NCI-H345 treated with DMSO at 0.1 percent for 48 hours (cell line): ENCODE measurements around the gene LATS2.

Experiments used
- DNase-seq: peaks from one replicate; lab custom pipeline; 2025; ENCODE audit not compliant: unreplicated experiment; lab: John Stamatoyannopoulos, UW

Gene LATS2

DNA sequence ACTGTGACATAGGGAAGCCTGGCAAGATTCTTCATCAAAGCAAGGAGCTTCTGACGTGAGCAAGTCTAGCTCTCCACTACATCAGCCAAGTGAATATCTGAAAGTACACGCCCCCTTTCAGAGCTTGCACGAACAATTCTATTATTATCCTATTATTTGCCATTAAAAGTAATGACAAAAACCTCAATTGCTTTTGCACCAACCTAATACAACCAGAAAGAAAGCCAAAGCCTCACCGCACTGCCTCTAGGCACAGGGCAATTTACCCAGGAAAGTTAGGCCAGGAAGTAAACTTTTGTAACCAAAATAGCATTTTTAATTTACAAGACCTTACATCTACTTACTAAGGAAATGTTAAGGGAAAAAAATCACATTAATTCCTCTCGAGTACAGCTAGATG lies 41.2 kb downstream of the LATS2 start:
- no peak for DNase-seq

DNA sequence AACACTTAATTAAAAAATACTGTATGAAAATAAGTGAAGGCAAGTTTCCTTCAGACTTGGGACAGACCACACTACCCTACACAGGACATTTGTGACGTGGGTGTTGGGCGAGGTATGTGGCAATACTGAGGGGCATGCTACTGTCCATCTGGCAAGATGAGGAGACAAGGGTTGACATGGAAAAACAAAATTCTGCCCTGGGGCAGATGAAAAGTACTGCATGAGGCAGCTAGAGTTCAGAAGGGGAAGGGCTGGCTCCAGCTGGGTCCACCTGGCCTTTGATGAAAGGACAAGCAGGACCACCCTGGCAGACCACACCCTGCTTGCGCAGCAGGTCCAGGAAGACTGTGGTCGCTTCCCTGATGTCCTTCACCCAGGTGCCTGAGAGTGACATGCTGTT lies 43.2 kb downstream of the LATS2 start:
- no peak for DNase-seq

DNA sequence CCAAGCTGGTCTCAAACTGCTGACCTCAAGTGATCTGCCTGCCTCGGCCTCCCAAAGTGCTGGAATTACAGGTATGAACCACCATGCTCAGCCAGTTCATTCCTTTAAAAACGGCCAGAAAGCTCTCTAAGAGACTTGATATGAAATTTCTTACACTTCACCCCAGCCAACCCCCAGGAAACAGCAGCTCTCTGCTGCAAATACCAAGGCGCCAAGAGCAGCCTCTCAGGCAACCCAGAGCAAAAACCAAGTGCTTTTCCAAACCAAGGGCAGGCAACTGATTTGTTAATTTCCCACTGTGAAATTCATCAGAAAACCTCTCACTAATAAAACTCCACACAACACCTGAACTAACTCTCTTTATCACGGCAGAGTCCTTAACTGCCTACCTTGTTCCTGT lies 44.9 kb downstream of the LATS2 start:
- DNase-seq = no peak

DNA sequence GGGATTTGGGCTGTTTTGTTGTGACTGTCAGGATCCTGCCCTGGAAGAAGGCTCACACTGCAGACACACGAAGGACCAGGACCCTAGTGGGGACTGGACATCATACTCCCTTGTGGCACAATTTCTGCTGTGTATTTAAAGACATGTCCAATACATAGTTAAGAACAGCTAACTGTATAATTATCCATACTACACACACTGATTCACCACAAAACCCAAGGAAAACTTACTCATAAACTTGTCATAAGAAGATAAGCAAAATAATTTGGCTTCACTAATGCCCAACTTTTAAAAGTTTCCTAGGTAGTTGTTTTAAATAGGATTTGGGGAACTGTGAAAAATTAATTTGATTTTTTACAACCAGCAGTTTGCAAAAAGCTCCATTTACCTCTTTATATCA lies 46.1 kb downstream of the LATS2 start:
- no peak for DNase-seq

DNA sequence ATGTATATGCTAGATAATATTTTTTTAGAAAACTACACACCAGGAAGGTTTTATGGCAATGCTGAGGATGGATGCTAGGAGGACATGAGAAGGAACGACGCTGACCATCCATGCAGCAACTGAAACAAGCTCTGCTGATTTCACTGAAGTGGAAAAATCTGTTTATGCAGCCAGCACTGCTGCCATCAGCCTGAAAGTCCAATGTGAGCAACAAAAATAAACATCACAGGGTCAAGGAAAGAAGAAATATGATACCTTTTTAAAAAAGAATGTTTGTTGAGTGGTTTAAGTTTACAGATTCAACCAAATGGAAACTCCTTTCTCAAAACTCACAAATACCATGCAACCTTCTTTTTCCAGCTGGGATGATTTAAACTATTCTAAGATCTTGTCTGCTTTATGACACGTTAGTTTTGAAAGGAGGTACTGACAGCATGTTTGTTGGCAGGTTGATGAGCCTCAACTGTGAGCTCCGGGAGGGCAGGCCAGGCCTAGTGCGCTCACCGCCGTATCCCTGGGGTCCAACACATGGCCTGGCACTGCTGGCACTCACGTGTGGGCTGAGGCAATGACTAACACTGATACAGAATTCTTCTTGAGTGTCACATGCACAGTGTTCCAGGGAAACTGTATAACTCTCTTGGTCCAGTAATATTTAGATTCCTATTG lies 46.8 kb downstream of the LATS2 start:
- DNase-seq = no peak

DNA sequence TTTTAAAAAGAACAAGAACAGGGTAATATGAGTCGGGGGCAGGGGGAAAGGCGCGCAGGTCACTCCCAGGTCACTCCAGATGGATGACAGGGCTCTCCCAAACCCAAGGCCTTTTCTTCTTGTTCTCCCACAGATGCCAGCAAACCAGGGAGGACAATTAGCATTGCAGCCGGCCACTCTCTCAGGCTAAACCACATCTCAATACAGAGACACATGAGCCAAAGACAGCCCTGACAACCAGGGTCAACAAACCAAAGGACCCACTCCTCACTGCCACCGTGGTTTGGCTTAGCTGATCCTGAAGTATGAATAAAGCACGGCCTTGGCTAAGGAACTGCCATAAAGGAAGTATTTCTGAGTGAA lies 47.3 kb downstream of the LATS2 start:
- no peak for DNase-seq

DNA sequence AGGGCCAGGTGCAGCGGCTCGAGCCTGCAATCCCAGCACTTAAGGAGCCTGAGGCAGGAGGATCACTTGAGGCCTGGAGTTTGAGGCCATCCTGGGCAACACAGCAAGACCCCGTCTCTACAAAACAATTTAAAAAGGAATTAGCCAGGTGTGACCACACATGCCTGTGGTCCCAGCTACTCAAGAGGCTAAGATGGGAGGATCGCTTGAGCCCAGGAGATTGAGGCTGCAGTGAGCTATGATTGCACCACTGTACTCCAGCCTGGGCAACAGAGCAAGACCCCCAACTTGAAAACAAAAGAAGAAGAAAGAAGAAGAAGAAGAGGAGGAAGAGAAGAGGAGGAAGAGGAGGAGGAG lies 47.7 kb downstream of the LATS2 start:
- DNase-seq = no peak

DNA sequence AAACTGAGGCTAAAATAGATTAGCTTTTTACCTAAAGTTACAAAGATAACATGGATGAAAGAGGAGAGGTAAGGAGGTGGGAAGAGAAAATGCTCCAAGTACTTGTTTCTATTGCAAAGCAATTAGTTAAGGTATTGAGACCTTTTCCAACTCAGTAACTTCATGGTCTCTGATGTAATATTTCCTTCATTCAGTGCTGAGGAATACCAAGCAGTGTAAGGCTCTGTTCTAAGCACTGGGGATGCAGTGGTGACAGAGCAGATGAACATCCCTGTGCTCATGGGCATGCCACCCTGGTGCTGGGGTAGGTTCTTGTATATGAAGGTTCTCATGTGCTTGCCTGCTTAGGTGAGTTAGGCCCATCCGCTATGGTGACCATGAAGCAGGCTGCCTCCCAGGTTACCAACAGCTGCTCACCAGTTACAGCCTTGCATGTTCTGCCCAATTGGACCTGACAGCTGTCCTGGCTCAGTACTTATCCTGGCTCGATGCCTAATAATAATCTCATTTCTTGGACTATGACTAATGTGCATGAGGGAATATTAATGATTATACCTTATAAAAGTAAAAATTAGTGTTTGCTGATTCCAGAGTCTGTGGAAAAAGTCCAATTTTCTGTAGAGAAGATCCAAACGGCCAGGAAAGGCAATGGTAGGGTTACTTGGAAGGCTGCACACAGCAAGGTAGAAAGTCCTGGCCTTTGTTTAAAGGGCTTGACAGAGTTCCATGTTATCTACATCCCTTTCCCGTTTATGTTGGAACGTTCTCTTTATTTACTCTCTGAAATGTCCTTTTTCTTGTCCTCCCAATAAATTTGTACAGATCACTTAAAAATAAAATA lies 48.3 kb downstream of the LATS2 start:
- no peak for DNase-seq

DNA sequence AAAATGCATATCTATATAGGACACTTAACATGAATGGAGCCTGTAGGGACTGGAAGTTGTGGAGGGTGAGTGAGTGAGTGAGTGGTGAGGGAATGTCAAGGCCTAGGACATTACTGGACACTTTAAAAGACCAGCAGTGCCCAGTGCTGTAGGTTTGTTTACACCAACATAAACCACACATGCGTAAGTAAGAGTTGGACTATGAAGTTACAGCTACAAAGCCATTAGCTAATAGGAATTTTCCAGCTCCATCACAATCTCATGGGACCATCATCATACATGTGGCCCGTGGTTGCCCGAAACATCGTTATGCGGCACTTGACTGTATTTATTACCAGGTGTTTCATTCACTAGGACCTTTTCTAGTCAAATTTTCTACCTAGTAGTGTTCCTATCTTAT lies 49.2 kb downstream of the LATS2 start:
- DNase-seq = no peak

DNA sequence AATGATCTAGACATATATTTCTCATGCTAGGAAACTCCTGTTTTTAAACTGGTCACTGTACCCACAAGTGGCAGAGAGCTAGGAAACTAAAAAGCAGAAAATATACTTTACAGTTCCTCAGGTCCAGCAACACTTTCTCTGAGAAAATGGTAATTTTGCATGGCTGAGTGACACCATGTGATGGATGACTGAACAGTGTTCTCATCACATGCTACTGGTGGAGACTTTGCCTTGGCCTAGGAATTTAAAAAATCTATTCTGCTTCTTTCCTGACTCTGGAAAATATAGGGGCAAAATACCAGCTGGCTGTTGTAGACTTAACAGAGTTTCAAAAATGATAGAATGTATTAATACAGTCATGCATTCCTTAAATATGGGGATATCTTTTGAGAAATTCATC lies 50.0 kb downstream of the LATS2 start:
- no peak for DNase-seq

DNA sequence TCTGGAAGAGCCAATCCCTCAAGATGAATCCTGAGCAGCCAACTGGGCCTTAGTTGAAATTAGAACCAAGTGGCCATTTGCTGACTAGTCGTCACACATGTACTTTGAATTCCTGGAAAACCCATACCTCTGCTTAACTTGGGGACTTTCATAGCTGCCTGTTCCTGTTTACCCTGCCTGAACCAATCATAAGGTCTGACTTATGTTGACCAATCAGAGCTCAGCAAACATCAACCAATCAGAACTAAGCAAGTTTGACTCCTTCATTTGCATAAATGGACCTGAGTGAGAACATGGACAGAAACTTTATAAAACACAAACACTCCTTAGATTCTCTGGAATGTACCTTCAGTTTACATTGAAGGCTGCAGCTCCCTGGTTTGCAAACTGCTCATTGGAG lies 50.8 kb downstream of the LATS2 start:
- no peak for DNase-seq

DNA sequence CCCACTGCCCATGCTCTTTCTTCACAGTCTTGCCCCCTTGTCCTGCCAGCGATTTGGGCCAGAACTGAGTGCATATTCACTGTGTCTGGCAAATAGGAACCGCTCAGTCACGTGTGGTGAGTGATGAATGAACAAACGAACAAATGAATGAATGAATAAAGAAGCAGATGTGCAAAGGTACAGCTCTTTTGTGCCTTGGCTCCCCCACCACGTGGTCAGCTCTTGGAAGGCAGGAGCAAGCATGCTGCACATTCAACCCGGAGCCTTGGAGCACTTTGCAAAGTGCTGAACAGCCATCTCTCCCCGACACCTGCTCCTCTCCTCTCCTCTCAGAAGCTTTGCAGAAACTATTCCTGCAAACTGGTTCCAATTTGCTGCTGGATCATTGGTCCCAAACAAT lies 52.4 kb downstream of the LATS2 start:
- DNase-seq = no peak

DNA sequence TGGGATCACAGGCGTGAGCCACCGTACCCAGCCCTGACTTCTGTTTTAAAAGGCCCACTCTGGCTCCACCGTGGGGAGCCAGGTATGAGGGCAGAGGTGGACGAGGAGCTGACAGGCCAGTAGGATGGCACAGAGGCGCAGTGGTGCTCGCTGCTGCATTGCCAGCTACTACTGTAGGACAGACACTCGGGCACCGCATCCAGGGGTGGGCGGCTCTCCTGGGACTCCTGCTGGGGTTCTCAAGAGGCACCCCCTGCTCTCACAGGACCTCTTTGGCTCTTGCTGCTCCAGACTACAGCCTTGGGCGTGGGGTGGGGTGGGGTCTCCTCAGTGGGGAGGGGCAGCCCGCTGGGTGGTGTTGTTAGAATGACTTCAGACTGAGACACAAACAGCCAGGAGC lies 53.4 kb downstream of the LATS2 start:
- no peak for DNase-seq

DNA sequence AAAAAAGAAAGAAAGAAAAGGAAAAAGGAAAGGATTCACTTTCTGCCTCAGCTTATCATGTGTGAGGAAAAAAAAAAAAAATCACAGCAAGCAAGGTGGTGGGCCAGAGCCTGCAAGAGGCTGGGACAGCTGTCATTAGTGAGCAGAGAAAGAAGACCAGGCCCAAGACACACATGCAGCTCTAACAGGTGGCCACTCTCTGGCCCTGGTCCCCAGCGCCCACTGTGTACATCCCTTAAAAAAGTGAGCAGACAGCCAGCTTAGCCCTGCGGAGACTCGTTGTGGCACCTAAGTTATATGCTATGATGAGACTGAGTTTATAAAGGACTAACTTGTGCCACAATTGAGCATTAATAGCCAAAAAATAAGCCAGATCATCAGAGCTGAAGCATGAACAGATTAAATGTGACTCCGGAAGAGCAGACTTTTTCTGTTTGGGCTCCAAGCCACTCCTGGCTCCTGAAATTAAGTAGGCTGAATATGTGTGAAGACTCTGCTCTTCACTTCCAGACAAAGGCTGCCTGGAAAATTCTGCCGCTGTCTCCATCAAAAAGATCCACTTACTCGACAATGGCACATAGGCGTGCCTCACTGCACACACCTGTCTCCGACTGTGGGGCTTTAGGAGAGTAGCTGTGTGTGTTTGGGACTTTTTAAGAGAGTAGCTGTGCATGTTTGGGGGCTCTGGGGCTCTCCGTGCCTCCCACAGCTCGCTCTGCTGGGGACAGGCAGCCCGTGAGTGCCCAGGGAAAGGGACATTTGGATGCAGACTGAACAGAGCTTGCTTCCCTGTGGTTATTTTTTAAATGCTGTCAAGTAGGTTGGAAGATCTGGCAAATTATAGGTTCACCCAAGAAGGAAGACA lies 55.0 kb downstream of the LATS2 start:
- peak; percentile 3 for DNase-seq

DNA sequence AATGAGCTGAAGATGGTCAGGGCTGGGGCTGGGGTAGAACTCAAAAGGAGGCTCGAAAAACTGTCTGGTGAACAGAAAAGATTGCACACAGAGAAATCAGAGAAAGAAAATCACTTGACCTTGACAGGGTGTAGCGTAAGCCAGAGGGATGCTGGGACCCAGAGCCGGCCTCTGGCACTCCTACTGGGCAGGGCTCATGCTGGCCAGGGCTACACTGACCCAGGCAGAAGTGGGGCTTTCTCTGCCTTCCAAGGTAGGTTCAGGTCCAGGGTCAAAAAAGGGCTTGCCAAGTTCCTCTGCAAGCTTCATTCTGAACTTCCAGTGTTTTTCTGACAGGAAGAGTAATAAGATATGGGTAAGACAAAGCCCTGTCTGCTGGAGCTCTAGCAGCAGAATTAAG lies 56.2 kb downstream of the LATS2 start:
- DNase-seq = no peak

DNA sequence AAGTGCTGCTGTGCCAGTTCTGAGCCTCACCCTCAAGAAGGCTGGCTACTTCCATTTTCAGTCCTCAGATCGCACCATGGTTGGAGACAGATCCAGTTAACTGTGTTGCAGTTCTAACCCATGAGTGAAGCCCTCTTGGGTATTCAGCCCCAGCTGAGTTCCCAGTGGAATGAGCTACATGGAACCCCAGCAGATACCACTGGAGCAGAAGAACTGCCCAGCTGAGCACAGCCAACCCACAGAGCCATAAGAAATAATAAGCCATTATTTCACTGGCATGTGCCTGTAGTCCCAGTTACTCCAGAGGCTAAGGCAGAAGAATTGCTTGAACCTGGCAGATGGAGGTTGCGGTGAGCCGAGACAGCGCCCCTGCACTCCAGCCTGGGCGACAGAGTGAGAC lies 59.9 kb downstream of the LATS2 start:
- no peak for DNase-seq

DNA sequence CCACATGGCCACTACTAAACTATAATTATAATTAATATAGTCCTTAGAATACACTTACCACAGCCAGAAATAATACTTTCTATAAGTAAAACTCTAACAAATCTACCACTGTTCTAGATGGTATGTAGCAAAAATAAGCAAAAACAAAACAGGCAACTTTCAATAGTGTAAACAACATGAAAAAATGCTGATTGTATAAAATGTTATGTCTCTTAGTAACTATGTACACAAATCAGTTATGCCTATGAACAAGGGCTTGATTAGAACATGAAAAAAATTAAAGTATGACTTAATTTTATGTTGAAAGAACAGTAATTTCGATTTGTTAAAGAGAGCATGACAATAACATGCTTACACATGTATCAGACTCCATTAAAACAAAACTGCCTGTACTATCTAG lies 60.7 kb downstream of the LATS2 start:
- DNase-seq = no peak

DNA sequence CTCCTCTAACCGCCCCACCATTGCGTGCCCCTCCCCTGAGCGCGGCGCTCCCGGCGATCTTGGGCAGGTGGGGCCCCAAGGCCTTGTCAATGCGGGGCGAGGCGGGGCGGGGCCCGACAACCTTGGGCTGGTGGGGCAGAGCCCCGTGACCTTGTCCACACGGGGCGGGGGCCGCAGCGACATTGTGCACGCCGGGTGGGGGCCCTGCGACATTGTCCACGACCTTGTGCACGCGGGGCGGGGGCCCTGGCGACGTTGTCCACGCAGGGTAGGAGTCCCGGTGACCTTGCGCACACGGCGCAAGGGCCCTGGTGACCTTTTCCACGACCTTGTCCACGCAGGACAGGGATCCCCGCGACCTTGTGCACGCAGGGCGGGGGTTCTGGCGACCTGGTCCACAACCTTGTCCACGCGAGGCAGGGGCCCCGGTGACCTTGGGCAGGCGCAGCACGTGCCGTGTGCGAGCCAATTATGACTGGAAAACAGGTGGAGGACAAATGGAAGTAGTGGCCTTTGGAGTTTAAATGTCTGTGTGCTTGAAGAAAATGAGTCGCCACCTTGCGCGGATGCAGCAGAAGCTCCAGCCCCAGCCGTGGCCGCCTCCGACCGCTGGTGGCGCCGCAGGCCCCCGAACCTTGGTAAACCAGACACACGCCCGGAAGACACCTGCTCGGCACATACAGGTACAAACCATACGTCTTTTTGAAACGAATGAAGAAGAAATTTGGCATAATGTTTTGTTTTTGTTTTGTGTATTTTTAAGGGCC lies 62.6 kb downstream of the LATS2 start:
- no peak for DNase-seq

DNA sequence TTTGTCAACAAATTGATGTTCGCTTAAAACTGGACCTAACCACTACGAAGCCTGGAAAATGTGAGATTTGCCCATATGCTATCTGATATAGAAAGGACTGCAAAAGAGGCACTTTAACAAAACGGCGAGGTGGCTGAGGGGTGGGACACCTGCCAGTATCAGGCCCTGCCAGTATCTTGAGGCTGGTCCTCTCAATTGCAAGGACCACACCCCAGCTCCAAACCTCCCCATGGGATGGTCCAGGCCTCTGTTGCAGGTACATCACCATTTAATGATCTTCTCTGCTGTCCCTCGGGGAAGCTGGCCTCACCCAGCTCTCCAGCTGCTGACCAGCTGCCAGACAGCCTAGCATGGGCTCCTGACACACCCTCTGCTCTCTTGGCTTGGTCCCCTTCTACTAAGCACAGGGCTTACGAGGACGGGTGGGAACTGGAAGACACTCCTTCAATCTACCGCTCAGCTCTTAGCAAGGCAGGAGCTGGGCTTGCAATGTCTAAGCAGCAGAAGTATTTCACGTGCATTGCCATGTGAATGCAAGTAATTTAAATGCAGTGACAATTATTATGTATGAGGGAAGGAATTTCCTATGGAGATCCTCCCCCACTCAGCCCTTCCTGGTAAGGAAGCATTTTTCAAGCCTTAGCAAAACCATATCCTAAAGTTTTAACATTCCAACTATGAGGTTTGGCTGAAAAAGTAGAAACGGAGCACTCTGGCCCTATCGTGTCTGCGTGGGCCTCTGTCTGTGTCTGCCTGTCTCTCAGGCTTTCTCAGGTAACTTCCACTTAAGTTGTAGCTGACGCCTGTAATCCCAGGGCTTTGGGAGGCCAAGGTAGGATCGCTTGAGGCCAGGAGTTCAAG lies 63.9 kb downstream of the LATS2 start:
- no peak for DNase-seq

DNA sequence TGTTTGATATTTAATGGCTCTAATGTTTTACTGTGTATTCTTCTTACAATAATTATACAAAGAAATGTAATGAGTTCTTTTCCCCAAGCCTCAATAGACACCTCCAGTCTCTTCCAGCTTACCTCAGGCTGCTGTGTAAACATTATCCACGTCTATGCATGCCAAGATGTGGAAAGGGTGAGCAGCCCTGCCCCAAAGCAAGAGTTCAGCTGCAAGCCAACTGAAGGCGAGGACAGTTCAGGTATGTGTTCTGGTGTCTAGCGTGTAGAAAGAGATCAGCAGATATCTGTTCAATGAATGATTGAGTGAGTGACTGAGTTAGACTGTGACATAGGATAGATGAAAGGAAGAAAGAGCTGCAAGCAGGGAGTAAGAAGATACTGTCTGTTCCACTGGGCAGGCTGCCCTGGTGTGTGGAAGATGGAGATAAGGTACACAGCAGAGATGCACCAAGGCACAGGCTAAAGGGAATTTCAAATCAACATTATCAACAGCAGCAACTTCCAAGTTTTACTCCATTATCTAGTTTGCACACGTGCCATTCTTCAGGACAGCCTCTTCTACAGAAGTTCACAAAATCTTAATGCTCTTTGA lies 66.0 kb downstream of the LATS2 start:
- DNase-seq = no peak
